Keratinocyte (primary cell): Measurements from ENCODE around the gene CALR3. TPM values are rescaled to one million over a fixed set of nuclear protein-coding genes. Genes with fewer than 3 reads are reported as not detected.

Experiments used
- DNase-seq: peaks from one replicate; pipeline ENCODE4 v3.0.0-alpha.2; 2011; ENCODE audit warnings: low read depth, missing footprints, low spot score
- FAIRE-seq: peaks from 2 replicates; lab custom pipeline; 2011; peaks lifted over from hg19 to GRCh38; lab: Jason Lieb, UNC
- H2AFZ ChIP-seq: 2 replicates; pipeline ENCODE4 v1.6.0; 2012; ENCODE audit warnings: low read length, control low read depth, inconsistent platforms; ENCODE audit not compliant: control insufficient read depth
- H3K27ac ChIP-seq: 2 replicates; pipeline ENCODE4 v1.5.1; 2011; ENCODE audit warnings: low read length; ENCODE audit not compliant: control insufficient read depth, insufficient read depth
- H3K27me3 ChIP-seq: 3 replicates; pipeline ENCODE4 v1.6.0; 2011; ENCODE audit warnings: low read length; ENCODE audit not compliant: control insufficient read depth, insufficient read depth; ENCODE audit errors: extremely low read depth
- H3K36me3 ChIP-seq, 2 experiments: 2 replicates in 1 of 2; 3 replicates in 1 of 2; pipeline ENCODE4 v1.5.1; 2011; ENCODE audit warnings: low read length in 2 of 2, mild to moderate bottlenecking in 1 of 2; ENCODE audit not compliant: control insufficient read depth in 2 of 2, insufficient read depth in 2 of 2; ENCODE audit errors: extremely low read depth in 1 of 2
- H3K4me1 ChIP-seq: 3 replicates; pipeline ENCODE4 v1.5.1; 2011; ENCODE audit warnings: low read length; ENCODE audit not compliant: control insufficient read depth, insufficient read depth; ENCODE audit errors: extremely low read depth
- H3K4me2 ChIP-seq: 3 replicates; pipeline ENCODE4 v1.6.0; 2011; ENCODE audit warnings: low read depth, low read length; ENCODE audit not compliant: control insufficient read depth, insufficient read depth; ENCODE audit errors: extremely low read depth
- H3K4me3 ChIP-seq, 3 experiments: fragments of 200-600 bp in 1 of 3; sonication (generic) in 1 of 3; 2 replicates in 2 of 3; 3 replicates in 1 of 3; pipeline ENCODE4 v1.5.1; 2011 to 2016; ENCODE audit warnings: low read length in 3 of 3, mild to moderate bottlenecking in 3 of 3, control low read depth in 2 of 3, inconsistent platforms in 1 of 3, low read depth in 1 of 3, mixed read lengths in 1 of 3, mixed run types in 1 of 3, moderate library complexity in 1 of 3; ENCODE audit not compliant: control insufficient read depth in 2 of 3, insufficient read depth in 2 of 3; ENCODE audit errors: extremely low read depth in 1 of 3
- H3K79me2 ChIP-seq: 2 replicates; pipeline ENCODE4 v1.6.0; 2012; ENCODE audit warnings: low read length; ENCODE audit not compliant: control insufficient read depth, insufficient read depth
- H3K9ac ChIP-seq: 3 replicates; pipeline ENCODE4 v1.6.0; 2011; ENCODE audit warnings: low read length; ENCODE audit not compliant: control insufficient read depth, insufficient read depth; ENCODE audit errors: extremely low read depth
- H3K9me1 ChIP-seq: 3 replicates; pipeline ENCODE4 v1.6.0; 2011; ENCODE audit warnings: low read length; ENCODE audit not compliant: control insufficient read depth, insufficient read depth; ENCODE audit errors: extremely low read depth
- H3K9me3 ChIP-seq: 2 replicates; pipeline ENCODE4 v1.5.1; 2012; ENCODE audit warnings: low read depth, low read length; ENCODE audit not compliant: control insufficient read depth
- H4K20me1 ChIP-seq: 3 replicates; pipeline ENCODE4 v1.6.0; 2011; ENCODE audit warnings: low read length; ENCODE audit not compliant: control insufficient read depth, insufficient read depth; ENCODE audit errors: extremely low read depth
- EZH2 ChIP-seq: IDR thresholded peaks from one replicate; pipeline ENCODE4 v1.6.1; 2012; ENCODE audit warnings: inconsistent platforms, mild to moderate bottlenecking, low read length, moderate library complexity
- dilution Hi-C: fragments of 300-500 bp; cut with MboI; formaldehyde crosslinking; loops from one replicate; pipeline ENCODE4 v1.7.0; 2020; ENCODE audit warnings: low sequenced_read_pairs; ENCODE audit not compliant: extremely low pct_ligation_motif_present
- polyA plus RNA-seq, 5 experiments: library from polyadenylated mRNA; depleted of rRNA in 3 of 5; stranded (reverse) in 3 of 5; stranded (forward) in 1 of 5; unstranded in 1 of 5; fragments of >200 nt; gene quantifications; 1 replicate in 1 of 5; 2 replicates in 3 of 5; 3 replicates in 1 of 5; pipeline versions ENCODE4 v1.2.1 to v1.2.3, GENCODE V29; 2011 to 2012; ENCODE audit warnings: missing spikeins in 2 of 5, low read depth in 1 of 5, low replicate concordance in 1 of 5
- TF ChIP-seq, protein P1 (sequence below), 3 experiments: IDR thresholded peaks in 1 of 3; conservative IDR thresholded peaks in 1 of 3; optimal IDR thresholded peaks in 1 of 3; 2 replicates in 2 of 3; 3 replicates in 1 of 3; pipeline versions ENCODE3 to v1.5.1; 2011; ENCODE audit warnings: low read length in 3 of 3, mild to moderate bottlenecking in 3 of 3, moderate library complexity in 2 of 3, control low read depth in 1 of 3, inconsistent platforms in 1 of 3; ENCODE audit not compliant: insufficient read depth in 2 of 3; ENCODE audit errors: extremely low read depth in 1 of 3

The CALR3 gene
- polyA plus RNA-seq, 1 donor (not counting 4 experiments of a cell fraction or from before 2014, with no cell fraction given): not detected

DNA sequence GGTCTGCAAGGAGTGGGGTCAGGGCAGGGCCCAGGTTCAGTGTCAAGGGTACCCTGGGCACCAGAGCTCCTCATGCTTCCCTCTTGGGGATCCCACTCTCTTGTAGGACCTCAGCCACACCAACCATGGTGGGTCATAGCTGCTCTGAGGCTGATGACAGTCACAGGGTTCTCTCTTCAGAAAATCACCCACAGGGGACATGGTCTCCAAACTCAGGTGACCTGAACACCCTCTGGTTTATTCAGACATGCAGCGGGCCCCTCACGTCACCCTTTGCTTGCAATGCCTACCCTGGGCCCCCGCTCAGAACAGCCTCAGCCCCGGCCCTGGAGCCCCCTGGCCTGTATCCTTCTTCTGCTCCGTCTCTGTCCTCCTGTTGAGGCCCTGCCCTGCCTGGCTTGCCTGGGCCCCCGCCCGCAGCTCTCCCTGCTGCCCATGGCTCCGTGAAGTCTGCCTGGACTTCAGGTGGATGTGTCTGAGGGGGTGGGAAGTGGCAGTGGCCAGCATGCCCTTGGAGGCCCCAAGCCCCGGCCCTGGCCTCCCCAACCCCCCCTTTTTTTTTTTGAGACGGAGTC lies 25.8 kb upstream of the CALR3 start:
- Histone ChIP-seq H3K79me2 (peaks cover 3% of the 10 kb centered on the region), H4K20me1 (no peaks in the 10 kb centered on the region), H3K36me3 (peaks cover 50 to 71% of the 10 kb centered on the region in 2 experiments), H3K9me3 (no peaks in the 10 kb centered on the region), H3K27ac (no peak overlapping the region), H2AFZ (no peak overlapping the region), H3K9ac (no peak overlapping the region), H3K4me2 (no peak overlapping the region), H3K4me3 (no peak overlapping the region), H3K4me1 (no peaks in the 10 kb centered on the region), H3K27me3 (no peaks in the 10 kb centered on the region), H3K9me1 (no peaks in the 10 kb centered on the region)
- DNase-seq (no peak), FAIRE-seq (no peak)
- TF ChIP-seq, protein P1, sequence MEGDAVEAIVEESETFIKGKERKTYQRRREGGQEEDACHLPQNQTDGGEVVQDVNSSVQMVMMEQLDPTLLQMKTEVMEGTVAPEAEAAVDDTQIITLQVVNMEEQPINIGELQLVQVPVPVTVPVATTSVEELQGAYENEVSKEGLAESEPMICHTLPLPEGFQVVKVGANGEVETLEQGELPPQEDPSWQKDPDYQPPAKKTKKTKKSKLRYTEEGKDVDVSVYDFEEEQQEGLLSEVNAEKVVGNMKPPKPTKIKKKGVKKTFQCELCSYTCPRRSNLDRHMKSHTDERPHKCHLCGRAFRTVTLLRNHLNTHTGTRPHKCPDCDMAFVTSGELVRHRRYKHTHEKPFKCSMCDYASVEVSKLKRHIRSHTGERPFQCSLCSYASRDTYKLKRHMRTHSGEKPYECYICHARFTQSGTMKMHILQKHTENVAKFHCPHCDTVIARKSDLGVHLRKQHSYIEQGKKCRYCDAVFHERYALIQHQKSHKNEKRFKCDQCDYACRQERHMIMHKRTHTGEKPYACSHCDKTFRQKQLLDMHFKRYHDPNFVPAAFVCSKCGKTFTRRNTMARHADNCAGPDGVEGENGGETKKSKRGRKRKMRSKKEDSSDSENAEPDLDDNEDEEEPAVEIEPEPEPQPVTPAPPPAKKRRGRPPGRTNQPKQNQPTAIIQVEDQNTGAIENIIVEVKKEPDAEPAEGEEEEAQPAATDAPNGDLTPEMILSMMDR (optimal IDR thresholded peaks at IDR 0.05 in 1 of 3, IDR thresholded peaks at IDR 0.05 in 1 of 3, conservative IDR thresholded peaks at IDR 0.05 in 1 of 3; ENCODE audit: extremely low read depth in 1 of 3, insufficient read depth in 2 of 3, low read length in 3 of 3): no peak
- no peak for TF ChIP-seq EZH2
- dilution Hi-C loops: no loop called here

DNA sequence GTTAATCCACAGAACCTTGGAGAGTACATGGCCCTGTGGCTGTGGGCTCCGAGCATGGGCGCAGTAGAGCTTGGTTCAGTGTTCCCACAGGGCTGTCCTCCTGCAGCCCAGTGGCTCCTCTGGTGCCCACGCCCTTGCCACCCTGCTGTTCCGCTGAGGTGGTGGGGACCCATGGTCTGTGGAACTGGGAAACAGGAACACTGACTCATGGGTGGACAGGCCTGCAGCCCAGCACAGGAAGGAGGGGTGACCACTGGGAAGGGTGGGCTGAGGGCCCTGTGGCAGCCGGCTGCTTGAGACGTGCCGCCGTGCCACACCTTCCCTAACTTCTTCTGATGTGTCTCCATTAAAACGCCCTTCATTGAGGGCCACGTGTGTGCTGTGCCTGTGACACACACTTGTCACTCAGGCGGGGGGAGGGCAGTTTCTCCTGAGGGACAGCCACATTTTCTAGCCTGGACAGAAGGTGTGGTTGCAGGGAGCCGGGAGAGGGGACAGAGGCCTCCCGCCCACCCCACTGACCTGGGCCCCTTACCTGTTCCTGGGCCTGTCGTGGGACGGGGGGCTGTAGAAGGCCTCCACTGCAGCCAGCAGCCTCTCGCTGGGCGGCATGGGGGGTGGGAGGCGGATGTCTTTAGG lies 25.1 kb upstream of the CALR3 start:
- Histone ChIP-seq H3K9me3 (no peaks in the 10 kb centered on the region), H3K9ac (no peak overlapping the region), H3K4me3 (no peak overlapping the region), H3K4me1 (no peaks in the 10 kb centered on the region), H4K20me1 (no peaks in the 10 kb centered on the region), H2AFZ (no peak overlapping the region), H3K27me3 (no peaks in the 10 kb centered on the region), H3K9me1 (no peaks in the 10 kb centered on the region), H3K79me2 (peaks cover 3% of the 10 kb centered on the region), H3K4me2 (no peak overlapping the region), H3K27ac (no peak overlapping the region), H3K36me3 (peaks cover 49 to 72% of the 10 kb centered on the region in 2 experiments)
- TF ChIP-seq, protein P1 (optimal IDR thresholded peaks at IDR 0.05 in 1 of 3, IDR thresholded peaks at IDR 0.05 in 1 of 3, conservative IDR thresholded peaks at IDR 0.05 in 1 of 3; ENCODE audit: extremely low read depth in 1 of 3, insufficient read depth in 2 of 3, low read length in 3 of 3): no peak
- no peak for TF ChIP-seq EZH2
- DNase-seq (no peak), FAIRE-seq (no peak)
- dilution Hi-C loops: no loop called here
